ENCODE results near the gene GCNA.

The GCNA gene

DNA sequence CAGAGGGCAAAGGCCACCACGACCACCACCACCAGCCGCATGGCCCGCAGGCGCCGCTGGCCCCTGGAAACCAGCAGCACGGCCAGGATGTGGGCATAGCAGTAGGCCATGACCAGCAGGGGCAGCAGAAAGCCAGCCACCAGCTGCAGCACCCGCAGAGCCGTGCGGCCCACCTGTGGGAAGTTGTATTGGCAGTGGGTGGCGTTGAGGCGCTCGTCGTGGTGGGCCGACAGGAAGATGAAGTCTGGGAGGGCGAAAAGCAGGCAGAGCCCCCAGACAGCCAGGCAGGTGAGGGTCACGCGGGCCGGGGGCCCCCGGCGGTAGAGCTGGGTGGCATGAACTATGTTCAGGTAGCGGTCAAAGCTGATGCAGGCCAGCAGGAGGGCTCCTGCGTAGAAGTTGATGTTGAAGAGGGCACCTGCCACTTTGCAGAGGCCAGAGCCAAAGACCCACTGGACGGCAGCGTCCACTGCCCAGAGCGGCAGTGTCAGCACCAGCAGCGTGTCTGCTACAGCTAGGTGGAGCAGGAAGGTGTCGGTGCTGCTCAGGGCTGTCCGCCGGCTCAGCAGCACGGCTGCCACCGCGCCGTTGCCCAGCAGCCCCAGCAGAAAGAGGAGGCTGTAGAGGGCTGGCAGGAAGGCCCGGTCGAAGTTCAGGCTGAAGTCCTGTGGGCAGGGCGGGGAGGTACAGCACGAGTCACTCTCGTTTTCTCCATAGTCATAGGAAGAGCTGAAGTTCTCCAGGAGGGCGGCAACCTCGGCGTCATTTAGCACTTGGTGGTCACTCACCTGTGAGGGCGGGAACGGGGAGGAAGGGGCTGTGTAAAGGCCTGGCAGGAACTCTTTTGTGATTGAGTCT lies 38.7 kb downstream of the GCNA start:
- Histone ChIP-seq H3K4me1 (ENCODE audit: control insufficient read depth, insufficient read depth, low read length) (no peaks in the 10 kb centered on the region), H3K9me3 (ENCODE audit: control insufficient read depth, insufficient read depth, low read depth, low read length) (peaks cover 35% of the 10 kb centered on the region), H3K36me3 (ENCODE audit: control insufficient read depth, insufficient read depth, low read length) (peaks cover 6% of the 10 kb centered on the region), H3K27ac (ENCODE audit: low read depth, low read length) (no peak overlapping the region), H3K9ac (ENCODE audit: low read length) (no peak overlapping the region), H3K4me3 (ENCODE audit: low read depth, low read length) (no peak overlapping the region), H3K27me3 (ENCODE audit: control insufficient read depth, insufficient read depth, low read length) (no peaks in the 10 kb centered on the region)

DNA sequence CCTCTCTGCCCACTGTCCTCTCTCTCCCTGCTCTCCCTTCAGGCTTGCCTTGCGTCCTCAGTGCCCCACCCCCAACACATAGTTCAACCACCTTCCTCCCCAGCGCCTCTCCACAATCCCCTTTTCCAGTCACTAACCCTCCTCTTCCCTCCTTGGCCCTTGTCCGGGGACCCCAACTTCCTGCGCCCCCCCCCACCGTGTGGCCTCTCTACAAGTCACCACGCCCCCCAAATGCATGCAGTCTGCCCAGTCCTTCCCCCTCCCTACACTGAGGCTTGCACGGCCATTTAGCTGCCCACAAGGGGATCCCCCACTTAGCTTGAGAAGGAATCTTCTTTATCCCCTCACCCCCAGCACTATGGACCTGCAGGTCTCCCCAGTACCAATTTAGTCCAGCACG lies 39.5 kb downstream of the GCNA start:
- no peak overlapping the region for H3K9ac ChIP-seq (ENCODE audit: low read length)
- peaks cover under 1% of the 10 kb centered on the region; the same call in 1 of the 2 replicates for H3K36me3 ChIP-seq (ENCODE audit: control insufficient read depth, insufficient read depth, low read length)
- peaks cover 3% of the 10 kb centered on the region; the same call in 1 of the 2 replicates for H3K4me1 ChIP-seq (ENCODE audit: control insufficient read depth, insufficient read depth, low read length)
- no peak overlapping the region for H3K4me3 ChIP-seq (ENCODE audit: low read depth, low read length)
- no peaks in the 10 kb centered on the region for H3K27me3 ChIP-seq (ENCODE audit: control insufficient read depth, insufficient read depth, low read length)
- no peak overlapping the region for H3K27ac ChIP-seq (ENCODE audit: low read depth, low read length)
- H3K9me3 ChIP-seq (ENCODE audit: control insufficient read depth, insufficient read depth, low read depth, low read length) = peaks cover 38% of the 10 kb centered on the region

DNA sequence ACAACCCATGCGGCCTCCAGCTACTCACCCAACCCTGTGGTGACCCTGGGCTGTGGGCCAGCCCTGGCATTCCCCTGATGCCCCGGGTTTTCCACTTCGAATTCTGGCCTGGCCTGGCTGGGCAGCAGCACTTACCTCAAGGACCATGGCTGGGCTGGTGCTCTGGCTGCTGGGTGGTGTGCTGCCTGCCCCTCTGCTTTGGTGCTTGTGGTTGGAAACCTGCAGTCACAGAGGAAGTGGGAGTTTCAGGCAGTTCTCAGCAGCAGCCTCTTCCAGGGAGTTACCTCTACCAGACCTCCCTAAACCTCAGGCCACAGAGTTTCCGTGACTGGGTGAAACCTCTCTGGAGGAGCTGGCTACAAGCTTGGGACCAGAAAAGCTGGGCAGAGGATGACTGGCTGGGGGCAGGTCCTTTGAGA lies 40.1 kb downstream of the GCNA start, which contains the start of gene CXCR3:
Gene CXCR3, minus strand, starts transcription at position 209 of the 419 bp plus-strand sequence. Its CDS starts 62 bp downstream, at position 147.
- Histone ChIP-seq H3K9ac (ENCODE audit: low read length) (no peak within 1 kb of the TSS), H3K4me3 (ENCODE audit: low read depth, low read length) (no peak within 1 kb of the TSS), H3K27me3 (ENCODE audit: control insufficient read depth, insufficient read depth, low read length) (no peaks in the 10 kb centered on the region), H3K27ac (ENCODE audit: low read depth, low read length) (no peak within 1 kb of the TSS), H3K9me3 (ENCODE audit: control insufficient read depth, insufficient read depth, low read depth, low read length) (peaks cover 40% of the 10 kb centered on the region), H3K36me3 (ENCODE audit: control insufficient read depth, insufficient read depth, low read length) (no peaks in the 10 kb centered on the region; the same call in 1 of the 2 replicates), H3K4me1 (ENCODE audit: control insufficient read depth, insufficient read depth, low read length) (peaks cover 8% of the 10 kb centered on the region; the same call in 1 of the 2 replicates)

DNA sequence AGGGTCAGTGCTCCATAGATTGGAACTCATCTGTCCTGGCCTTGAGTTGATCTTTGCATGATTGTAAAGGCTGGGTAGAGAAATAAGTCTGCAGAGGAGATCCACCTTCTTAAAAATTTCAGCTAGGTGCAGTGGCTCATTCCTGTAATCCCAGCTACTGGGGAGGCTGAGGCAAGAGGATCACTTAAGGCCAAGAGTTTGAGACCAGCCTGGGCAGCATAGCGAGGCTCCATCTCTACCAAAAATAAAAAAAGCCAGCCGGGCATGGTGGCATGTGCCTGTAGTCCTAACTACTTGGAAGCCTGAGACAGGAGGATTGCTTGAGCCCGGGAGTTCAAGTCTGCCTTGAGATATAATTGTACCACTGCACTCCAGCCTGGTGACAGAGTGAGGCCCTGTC lies 40.5 kb downstream of the GCNA start:
- Histone ChIP-seq H3K4me1 (ENCODE audit: control insufficient read depth, insufficient read depth, low read length) (peaks cover 12% of the 10 kb centered on the region; the same call in 1 of the 2 replicates), H3K36me3 (ENCODE audit: control insufficient read depth, insufficient read depth, low read length) (no peaks in the 10 kb centered on the region), H3K4me3 (ENCODE audit: low read depth, low read length) (no peak overlapping the region), H3K27ac (ENCODE audit: low read depth, low read length) (no peak overlapping the region), H3K9me3 (ENCODE audit: control insufficient read depth, insufficient read depth, low read depth, low read length) (peaks cover 40% of the 10 kb centered on the region), H3K27me3 (ENCODE audit: control insufficient read depth, insufficient read depth, low read length) (no peaks in the 10 kb centered on the region), H3K9ac (ENCODE audit: low read length) (no peak overlapping the region)

DNA sequence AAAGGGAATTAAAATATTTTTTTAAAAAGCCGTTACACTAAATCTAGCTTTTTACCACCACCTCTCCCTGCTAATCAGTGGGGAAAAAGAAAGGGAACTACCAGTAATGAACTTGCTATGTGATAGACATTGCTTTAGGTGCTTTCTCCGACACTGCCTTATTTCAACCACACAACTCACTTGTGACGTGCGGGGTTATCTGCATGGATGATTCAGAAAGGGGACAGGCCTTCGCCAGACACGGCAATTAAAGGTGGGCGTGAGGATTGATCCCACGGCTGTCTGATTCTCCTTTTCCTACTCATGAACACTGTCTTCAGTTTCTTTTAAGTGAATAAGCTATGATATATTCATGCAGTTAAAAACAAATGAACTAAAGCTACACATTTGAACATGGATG lies 41.0 kb downstream of the GCNA start:
- H3K4me1 ChIP-seq (ENCODE audit: control insufficient read depth, insufficient read depth, low read length) = peaks cover 12% of the 10 kb centered on the region; the same call in 1 of the 2 replicates
- no peak overlapping the region for H3K9ac ChIP-seq (ENCODE audit: low read length)
- no peak overlapping the region for H3K27ac ChIP-seq (ENCODE audit: low read depth, low read length)
- no peaks in the 10 kb centered on the region for H3K27me3 ChIP-seq (ENCODE audit: control insufficient read depth, insufficient read depth, low read length)
- H3K4me3 ChIP-seq (ENCODE audit: low read depth, low read length) = no peak overlapping the region
- H3K9me3 ChIP-seq (ENCODE audit: control insufficient read depth, insufficient read depth, low read depth, low read length) = peaks cover 40% of the 10 kb centered on the region
- no peaks in the 10 kb centered on the region for H3K36me3 ChIP-seq (ENCODE audit: control insufficient read depth, insufficient read depth, low read length)

DNA sequence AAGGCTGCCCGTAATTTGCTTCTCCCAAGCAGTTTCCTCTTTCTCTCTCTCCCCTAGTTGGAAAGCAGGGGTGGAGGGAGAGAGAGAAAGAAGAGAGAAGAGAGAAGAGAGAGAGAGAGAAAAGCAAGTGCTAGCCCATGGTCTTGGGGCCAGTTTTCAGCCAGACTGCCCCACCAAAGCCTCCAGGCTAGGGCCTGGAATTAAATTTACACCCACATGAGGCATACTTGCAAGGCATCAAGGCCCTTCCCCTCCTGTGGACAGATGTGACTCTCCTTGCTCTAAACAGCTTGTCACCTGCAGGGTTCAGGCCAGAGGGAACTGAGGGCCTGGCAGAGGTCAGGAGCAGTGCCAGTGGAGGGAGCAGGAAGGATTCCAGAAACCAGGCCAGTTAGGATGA lies 41.7 kb downstream of the GCNA start:
- Histone ChIP-seq H3K27ac (ENCODE audit: low read depth, low read length) (no peak overlapping the region), H3K4me3 (ENCODE audit: low read depth, low read length) (no peak overlapping the region), H3K27me3 (ENCODE audit: control insufficient read depth, insufficient read depth, low read length) (no peaks in the 10 kb centered on the region), H3K36me3 (ENCODE audit: control insufficient read depth, insufficient read depth, low read length) (no peaks in the 10 kb centered on the region), H3K9me3 (ENCODE audit: control insufficient read depth, insufficient read depth, low read depth, low read length) (peaks cover 40% of the 10 kb centered on the region), H3K4me1 (ENCODE audit: control insufficient read depth, insufficient read depth, low read length) (peaks cover 12% of the 10 kb centered on the region; the same call in 1 of the 2 replicates), H3K9ac (ENCODE audit: low read length) (no peak overlapping the region)

DNA sequence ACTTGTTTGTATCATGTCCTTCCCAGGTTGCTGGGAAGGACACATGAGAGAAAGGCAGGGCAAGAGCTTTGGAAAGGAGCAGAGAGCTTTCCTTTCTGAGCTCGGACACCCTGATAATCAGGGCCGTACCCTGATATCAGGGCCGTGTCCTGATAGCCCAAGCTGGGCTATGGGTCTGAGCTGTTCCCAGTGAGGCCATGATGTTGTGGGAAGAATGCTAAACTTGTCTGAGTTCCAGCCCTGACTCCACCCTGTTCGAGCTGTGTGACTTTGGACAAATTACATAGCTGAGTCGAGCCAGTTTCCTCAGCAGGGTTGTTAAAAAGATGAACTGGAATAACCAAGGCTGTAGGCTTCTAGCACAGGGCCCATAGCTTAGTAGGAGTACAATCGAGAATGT lies 43.4 kb downstream of the GCNA start:
- Histone ChIP-seq H3K36me3 (ENCODE audit: control insufficient read depth, insufficient read depth, low read length) (no peaks in the 10 kb centered on the region), H3K27ac (ENCODE audit: low read depth, low read length) (no peak overlapping the region), H3K9ac (ENCODE audit: low read length) (no peak overlapping the region), H3K4me1 (ENCODE audit: control insufficient read depth, insufficient read depth, low read length) (peaks cover 12% of the 10 kb centered on the region; the same call in 1 of the 2 replicates), H3K4me3 (ENCODE audit: low read depth, low read length) (no peak overlapping the region), H3K9me3 (ENCODE audit: control insufficient read depth, insufficient read depth, low read depth, low read length) (peaks cover 32% of the 10 kb centered on the region), H3K27me3 (ENCODE audit: control insufficient read depth, insufficient read depth, low read length) (no peaks in the 10 kb centered on the region)

DNA sequence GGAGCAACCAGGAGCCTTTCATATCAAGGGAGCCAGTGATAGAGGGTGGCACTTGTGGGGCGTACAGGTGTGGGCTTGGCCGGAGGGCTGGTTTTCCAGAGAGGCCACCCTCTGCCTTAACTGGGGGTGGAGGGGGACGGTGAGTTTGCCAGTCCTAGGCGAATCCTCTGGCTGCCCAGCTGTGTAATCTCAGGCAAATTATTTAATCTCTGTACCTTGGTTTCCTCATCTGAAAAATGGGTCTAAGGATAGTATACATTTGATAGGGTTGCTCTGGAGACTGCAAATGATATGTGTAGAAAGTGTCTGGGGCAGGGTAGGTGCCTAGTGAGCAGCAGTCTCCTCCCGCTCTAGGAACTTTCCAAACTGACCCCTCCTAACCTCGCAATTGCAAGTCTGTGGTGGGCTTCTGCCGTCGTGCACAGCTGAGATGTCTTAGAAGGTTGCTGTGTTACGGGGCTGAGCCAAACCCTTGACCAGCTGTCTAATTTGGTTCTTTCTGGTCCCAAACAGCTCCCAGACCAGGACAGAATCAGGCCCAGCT lies 43.9 kb downstream of the GCNA start:
- Histone ChIP-seq H3K27ac (ENCODE audit: low read depth, low read length) (no peak overlapping the region), H3K9me3 (ENCODE audit: control insufficient read depth, insufficient read depth, low read depth, low read length) (peaks cover 35% of the 10 kb centered on the region)

DNA sequence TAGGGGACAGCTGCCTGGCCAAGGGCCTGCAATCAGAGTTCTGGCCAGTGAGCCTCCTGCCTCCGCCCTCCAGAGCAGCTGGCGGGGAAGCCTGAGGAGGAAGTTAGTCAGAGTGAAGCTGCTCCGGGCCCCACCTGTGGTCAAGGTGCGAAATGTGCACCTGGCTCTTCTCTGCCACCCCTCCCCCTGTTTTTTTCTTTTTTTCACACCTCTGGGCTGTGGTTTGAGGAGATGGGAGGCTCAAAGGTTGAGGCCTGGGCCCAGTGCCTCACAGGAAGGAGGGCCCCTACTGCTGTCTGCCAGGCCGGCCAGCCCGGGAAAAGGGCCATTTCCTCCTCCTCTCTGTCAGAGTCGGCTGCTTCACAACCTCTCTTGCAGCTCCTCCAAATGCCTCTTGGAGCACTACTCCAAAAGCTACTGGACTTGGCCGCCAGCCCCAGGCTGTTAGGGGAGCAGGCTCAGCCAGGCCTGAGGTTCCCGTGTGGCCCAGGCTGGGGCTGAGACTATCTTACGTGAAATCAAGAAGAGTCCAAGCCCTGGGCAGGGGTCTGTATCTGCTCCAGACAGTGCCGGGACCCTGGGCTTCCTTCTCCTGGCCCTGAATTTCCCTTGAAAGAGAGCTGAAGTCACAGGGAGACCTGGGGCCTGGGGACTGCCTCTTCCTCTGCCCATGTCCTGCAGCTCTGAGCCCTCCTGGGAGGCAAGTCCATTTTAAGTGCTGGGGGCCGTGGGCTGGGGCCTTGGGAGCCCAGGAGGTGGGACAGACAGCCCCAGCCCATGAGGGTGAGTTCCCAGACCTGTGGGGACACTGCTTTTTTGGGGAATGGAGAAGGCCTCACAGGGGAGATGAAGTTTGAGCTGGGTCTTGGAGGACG lies 44.6 kb downstream of the GCNA start:
- no peaks in the 10 kb centered on the region for H3K27me3 ChIP-seq (ENCODE audit: control insufficient read depth, insufficient read depth, low read length)

More for the DNA sequence above, 43.9 kb downstream of the GCNA start:
- Histone ChIP-seq H3K4me3 (ENCODE audit: low read depth, low read length) (no peak overlapping the region), H3K4me1 (ENCODE audit: control insufficient read depth, insufficient read depth, low read length) (peaks cover 12% of the 10 kb centered on the region; the same call in 1 of the 2 replicates), H3K27me3 (ENCODE audit: control insufficient read depth, insufficient read depth, low read length) (no peaks in the 10 kb centered on the region), H3K9ac (ENCODE audit: low read length) (no peak overlapping the region), H3K36me3 (ENCODE audit: control insufficient read depth, insufficient read depth, low read length) (no peaks in the 10 kb centered on the region)

DNA sequence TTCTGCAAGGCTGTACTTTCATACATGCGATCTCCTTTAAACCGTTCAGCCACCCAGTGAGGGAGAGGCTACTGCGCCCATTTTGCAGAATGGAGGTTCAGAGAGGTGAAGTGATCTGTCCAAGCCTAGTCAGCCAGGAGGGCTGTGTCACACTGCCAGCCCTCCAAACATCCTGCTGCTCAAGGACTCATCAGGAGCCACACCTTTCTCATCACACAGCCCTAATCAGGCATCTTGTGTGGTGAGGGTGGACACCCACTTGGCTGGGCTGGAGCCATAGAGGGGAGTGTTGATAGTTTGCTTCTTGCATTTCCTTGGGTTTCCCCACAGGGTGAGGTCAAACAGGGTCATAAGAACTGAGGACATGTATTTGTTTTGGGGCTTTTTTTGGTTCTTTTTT lies 45.5 kb downstream of the GCNA start:
- H3K4me1 ChIP-seq (ENCODE audit: control insufficient read depth, insufficient read depth, low read length) = peaks cover 12% of the 10 kb centered on the region; the same call in 1 of the 2 replicates
- no peak overlapping the region for H3K9ac ChIP-seq (ENCODE audit: low read length)
- peaks cover 36% of the 10 kb centered on the region for H3K9me3 ChIP-seq (ENCODE audit: control insufficient read depth, insufficient read depth, low read depth, low read length)
- no peak overlapping the region for H3K27ac ChIP-seq (ENCODE audit: low read depth, low read length)
- no peaks in the 10 kb centered on the region for H3K36me3 ChIP-seq (ENCODE audit: control insufficient read depth, insufficient read depth, low read length)
- H3K27me3 ChIP-seq (ENCODE audit: control insufficient read depth, insufficient read depth, low read length) = no peaks in the 10 kb centered on the region
- no peak overlapping the region for H3K4me3 ChIP-seq (ENCODE audit: low read depth, low read length)

More for the DNA sequence above, 44.6 kb downstream of the GCNA start:
- peak overlapping the region; percentile 49 for H3K9ac ChIP-seq (ENCODE audit: low read length)
- H3K36me3 ChIP-seq (ENCODE audit: control insufficient read depth, insufficient read depth, low read length) = no peaks in the 10 kb centered on the region
- H3K27ac ChIP-seq (ENCODE audit: low read depth, low read length) = no peak overlapping the region
- H3K4me1 ChIP-seq (ENCODE audit: control insufficient read depth, insufficient read depth, low read length) = peaks cover 12% of the 10 kb centered on the region; the same call in 1 of the 2 replicates
- H3K9me3 ChIP-seq (ENCODE audit: control insufficient read depth, insufficient read depth, low read depth, low read length) = peaks cover 35% of the 10 kb centered on the region
- H3K4me3 ChIP-seq (ENCODE audit: low read depth, low read length) = no peak overlapping the region
